ENCODE measurements around the gene MT3.
"Not testable (repeated sequence)": the region's sequence is repeated elsewhere in the genome, so short reads cannot be mapped to it uniquely, and the experiment has no call there.

Gene MT3

GRCh38 chr16:56609463-56609921 is 20.2 kb downstream of the MT3 start:
- Mint-ChIP-seq H3K4me1 (peaks cover 28 to 48% of the 10 kb centered on the region in 2 donors), H3K27ac (peak overlapping the region; percentile 62), H3K4me3 (peak overlapping the region; percentile 85 to 90), H3K27me3 (no peaks in the 10 kb centered on the region), H3K36me3 (no peaks in the 10 kb centered on the region), H3K9me3 (no peaks in the 10 kb centered on the region)
- DNase-seq (peak; percentile 68), ATAC-seq (replicated peaks) (peak; percentile 72 to 73)

GRCh38 chr16:56610017-56610608 is 20.8 kb downstream of the MT3 start:
- DNase-seq = no peak
- Mint-ChIP-seq H3K9me3 (no peaks in the 10 kb centered on the region), H3K4me1 (peaks cover 28 to 48% of the 10 kb centered on the region in 2 donors), H3K4me3 (peak overlapping the region; percentile 85 to 90), H3K36me3 (no peaks in the 10 kb centered on the region), H3K27ac (peak overlapping the region; percentile 82), H3K27me3 (no peaks in the 10 kb centered on the region)
- peak; percentile 22 to 23 for ATAC-seq (replicated peaks)

GRCh38 chr16:56610609-56611111 is 21.3 kb downstream of the MT3 start:
- DNase-seq (no peak), ATAC-seq (replicated peaks) (no peak)
- H3K27me3 Mint-ChIP-seq = peaks cover 0 to 2% of the 10 kb centered on the region in 2 donors
- H3K9me3 Mint-ChIP-seq = no peaks in the 10 kb centered on the region
- H3K36me3 Mint-ChIP-seq = no peaks in the 10 kb centered on the region
- H3K4me1 Mint-ChIP-seq = peaks cover 28 to 48% of the 10 kb centered on the region in 2 donors
- H3K27ac Mint-ChIP-seq = peak overlapping the region; percentile 82
- H3K4me3 Mint-ChIP-seq = peak overlapping the region; percentile 23 to 39

DNA sequence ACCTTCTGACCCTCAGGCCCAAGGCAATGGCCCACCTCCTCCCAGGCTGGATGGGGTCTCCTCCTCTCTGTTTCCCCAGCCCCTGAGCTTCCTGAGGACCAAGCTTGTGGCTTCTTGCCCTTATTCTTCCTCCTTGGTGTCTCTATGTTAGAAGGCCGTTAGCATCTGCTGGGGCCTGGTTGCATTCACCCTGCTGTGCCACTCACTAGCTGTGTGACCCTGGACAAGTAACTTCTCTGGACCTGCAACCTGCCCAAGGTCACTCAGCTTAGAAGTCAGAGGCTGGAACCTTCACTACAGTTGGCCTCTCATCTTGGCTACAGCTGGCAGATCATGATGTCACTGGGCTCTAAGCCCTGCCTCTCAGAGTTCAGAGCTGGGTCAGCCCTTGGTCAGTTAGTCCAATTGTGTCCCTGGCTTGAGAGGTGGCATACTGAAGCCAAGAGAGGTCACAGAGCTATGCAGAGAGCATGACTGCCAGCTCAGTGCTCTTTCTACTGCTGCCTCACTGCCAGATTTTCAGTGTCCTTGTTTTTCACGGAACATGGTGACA is 22.0 kb downstream of the MT3 start:
- Mint-ChIP-seq H3K4me1 (peaks cover 28 to 48% of the 10 kb centered on the region in 2 donors), H3K9me3 (no peaks in the 10 kb centered on the region), H3K27ac (peak overlapping the region; percentile 94), H3K36me3 (no peaks in the 10 kb centered on the region), H3K4me3 (peak overlapping the region; percentile 9 to 23), H3K27me3 (peaks cover 0 to 8% of the 10 kb centered on the region in 2 donors)
- DNase-seq (no peak), ATAC-seq (replicated peaks) (no peak)

- peaks cover 28 to 42% of the 10 kb centered on the region in 2 donors for H3K4me1 Mint-ChIP-seq
- DNase-seq (no peak), ATAC-seq (replicated peaks) (no peak)
- no peaks in the 10 kb centered on the region for H3K9me3 Mint-ChIP-seq
- peaks cover 21 to 31% of the 10 kb centered on the region in 2 donors for H3K27me3 Mint-ChIP-seq
- no peaks in the 10 kb centered on the region for H3K36me3 Mint-ChIP-seq
- H3K27ac Mint-ChIP-seq = no peak overlapping the region
- H3K4me3 Mint-ChIP-seq = no peak overlapping the region
These were observed 24.4 kb downstream of the MT3 start for GRCh38 chr16:56613706-56614105.

DNA sequence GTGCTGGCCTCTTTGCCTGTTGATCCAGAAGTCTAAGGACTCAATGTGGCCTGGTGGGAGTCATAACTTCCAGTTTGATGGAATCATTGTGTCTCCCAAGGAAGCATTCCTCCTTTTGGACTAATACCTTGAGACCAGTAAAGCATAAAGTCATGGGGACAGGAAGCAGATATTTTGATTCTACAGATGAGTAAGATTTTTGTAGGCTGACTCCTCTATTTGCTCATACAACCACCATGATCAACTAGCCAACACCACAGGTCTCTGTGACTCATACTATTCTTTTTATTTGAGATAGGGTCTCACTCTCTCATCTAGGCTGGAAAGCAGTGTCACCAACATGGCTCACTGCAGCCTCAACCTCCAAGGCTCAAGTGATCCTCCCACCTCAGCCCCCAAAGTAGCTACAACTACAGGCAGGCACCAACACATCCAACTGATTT is 25.2 kb downstream of the MT3 start:
- H3K4me1 Mint-ChIP-seq = peaks cover 20 to 33% of the 10 kb centered on the region in 2 donors
- H3K9me3 Mint-ChIP-seq = no peaks in the 10 kb centered on the region
- DNase-seq (no peak), ATAC-seq (replicated peaks) (peak in 1 of 2 donors; percentile 24)
- no peaks in the 10 kb centered on the region for H3K36me3 Mint-ChIP-seq
- no peak overlapping the region for H3K4me3 Mint-ChIP-seq
- no peak overlapping the region for H3K27ac Mint-ChIP-seq
- peaks cover 27 to 40% of the 10 kb centered on the region in 2 donors for H3K27me3 Mint-ChIP-seq

- ATAC-seq (replicated peaks) (no peak), DNase-seq (no peak)
- Mint-ChIP-seq H3K4me3 (no peak overlapping the region), H3K27me3 (peaks cover 33 to 45% of the 10 kb centered on the region in 2 donors), H3K36me3 (no peaks in the 10 kb centered on the region), H3K4me1 (peaks cover 16 to 25% of the 10 kb centered on the region in 2 donors), H3K9me3 (no peaks in the 10 kb centered on the region), H3K27ac (no peak overlapping the region)
These were observed 26.0 kb downstream of the MT3 start for GRCh38 chr16:56615353-56615752.

- Mint-ChIP-seq H3K9me3 (no peaks in the 10 kb centered on the region), H3K36me3 (no peaks in the 10 kb centered on the region), H3K27me3 (peaks cover 41 to 55% of the 10 kb centered on the region in 2 donors), H3K4me3 (peak overlapping the region; percentile 61 to 72), H3K27ac (no peak overlapping the region), H3K4me1 (peaks cover 6 to 13% of the 10 kb centered on the region in 2 donors)
- DNase-seq (no peak), ATAC-seq (replicated peaks) (no peak)
These were observed 27.4 kb downstream of the MT3 start for GRCh38 chr16:56616608-56617211.

GRCh38 chr16:56617212-56618085 is 28.1 kb downstream of the MT3 start:
- no peaks in the 10 kb centered on the region for H3K9me3 Mint-ChIP-seq
- H3K36me3 Mint-ChIP-seq = no peaks in the 10 kb centered on the region
- no peak overlapping the region for H3K27ac Mint-ChIP-seq
- peaks cover 6 to 13% of the 10 kb centered on the region in 2 donors for H3K4me1 Mint-ChIP-seq
- DNase-seq = no peak
- H3K27me3 Mint-ChIP-seq = peaks cover 43 to 62% of the 10 kb centered on the region in 2 donors
- peak overlapping the region; percentile 61 to 72 for H3K4me3 Mint-ChIP-seq
- ATAC-seq (replicated peaks) = peak; percentile 60 to 68

DNA sequence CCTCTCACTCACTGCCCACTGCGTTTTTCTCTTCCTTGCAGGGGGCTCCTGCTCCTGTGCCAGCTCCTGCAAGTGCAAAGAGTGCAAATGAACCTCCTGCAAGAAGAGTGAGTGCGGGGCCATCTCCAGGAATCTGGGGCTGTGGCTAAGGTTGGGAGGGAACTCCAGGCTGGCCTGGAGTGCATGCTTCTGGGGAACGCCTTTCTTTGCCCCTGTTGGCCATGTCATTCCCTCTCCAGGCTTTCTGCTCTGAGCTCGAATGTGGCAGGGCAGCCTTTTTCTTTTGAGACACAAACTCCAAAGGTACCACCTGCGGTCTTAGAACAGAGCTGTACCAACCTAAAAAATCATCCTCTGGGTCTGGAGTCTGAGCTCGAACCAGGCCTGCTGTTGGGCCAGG is 28.8 kb downstream of the MT3 start:
- Mint-ChIP-seq H3K27ac (no peak overlapping the region), H3K36me3 (no peaks in the 10 kb centered on the region), H3K27me3 (peaks cover 49 to 68% of the 10 kb centered on the region in 2 donors), H3K4me3 (no peak overlapping the region), H3K9me3 (no peaks in the 10 kb centered on the region), H3K4me1 (peaks cover 6 to 13% of the 10 kb centered on the region in 2 donors)
- DNase-seq = no peak
- no peak for ATAC-seq (replicated peaks)

DNA sequence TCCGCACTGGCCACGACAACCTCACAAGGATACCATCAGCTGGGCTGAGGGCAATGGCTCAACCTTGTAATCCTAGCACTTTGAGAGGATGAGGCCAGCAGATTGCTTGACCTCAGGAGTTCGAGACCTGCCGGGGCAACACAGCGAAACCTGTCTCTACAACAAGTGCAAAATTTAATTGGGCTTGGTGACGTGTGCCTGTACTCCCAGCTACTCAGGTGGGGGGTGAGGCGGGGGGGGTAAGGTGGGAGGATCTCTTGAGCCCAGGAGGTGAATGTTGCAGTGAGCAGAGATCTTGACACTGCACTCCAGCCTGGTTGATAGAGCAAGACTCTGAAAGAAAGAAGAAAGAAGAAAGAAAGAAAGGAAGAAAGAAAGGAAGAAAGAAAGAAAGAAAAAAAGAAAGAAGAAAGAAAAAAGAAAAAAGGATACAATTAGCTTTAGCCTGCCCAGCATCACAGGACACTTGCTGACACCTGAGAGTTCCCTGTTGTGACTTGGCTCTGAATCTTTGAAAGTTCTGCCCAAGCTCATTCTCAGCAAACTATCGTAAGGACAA is 31.1 kb downstream of the MT3 start:
- no peak for DNase-seq
- no peaks in the 10 kb centered on the region for H3K9me3 Mint-ChIP-seq
- H3K4me3 Mint-ChIP-seq = no peak overlapping the region
- peak overlapping the region; percentile 21 for H3K27ac Mint-ChIP-seq
- peaks cover 11 to 21% of the 10 kb centered on the region in 2 donors for H3K4me1 Mint-ChIP-seq
- no peaks in the 10 kb centered on the region for H3K36me3 Mint-ChIP-seq
- peaks cover 65 to 89% of the 10 kb centered on the region in 2 donors for H3K27me3 Mint-ChIP-seq
- ATAC-seq (replicated peaks) = no peak

DNA sequence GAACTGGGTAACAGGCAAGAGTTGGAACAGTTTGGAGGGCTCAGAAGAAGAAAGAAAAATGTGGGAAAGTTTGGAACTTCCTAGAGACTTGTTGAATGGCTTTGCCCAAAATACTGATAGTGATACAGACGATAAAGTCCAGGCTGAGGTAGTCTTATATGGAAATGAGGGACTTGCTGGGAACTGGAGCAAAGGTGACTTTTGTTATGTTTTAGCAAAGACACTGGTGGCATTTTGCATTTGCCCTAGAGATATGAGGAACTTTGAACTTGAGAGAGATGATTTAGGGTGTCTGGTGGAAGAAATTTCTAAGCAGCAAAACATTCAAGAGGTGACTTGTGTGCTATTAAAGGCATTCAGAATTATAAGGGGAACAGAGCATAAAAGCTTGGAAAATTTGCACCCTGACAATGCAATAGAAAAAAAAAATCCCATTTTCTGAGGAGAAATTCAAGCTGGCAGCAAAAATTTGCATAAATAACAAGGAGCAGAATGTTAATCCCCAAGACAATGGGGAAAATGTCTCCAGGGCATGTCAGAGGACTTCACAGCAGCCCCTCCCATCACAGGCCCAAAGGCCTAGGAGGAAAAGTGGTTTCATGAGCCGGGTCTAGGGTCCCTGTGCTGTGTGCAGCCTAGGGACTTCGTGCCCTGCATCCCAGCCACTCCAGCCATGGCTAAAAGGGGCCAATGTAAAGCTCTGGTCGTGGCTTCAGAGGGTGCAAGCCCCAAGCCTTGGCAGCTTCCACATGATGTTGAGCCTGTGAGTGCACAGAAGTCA is 32.5 kb downstream of the MT3 start:
- H3K36me3 Mint-ChIP-seq; DNase-seq; H3K27ac Mint-ChIP-seq; H3K9me3 Mint-ChIP-seq; ATAC-seq (replicated peaks); H3K4me3 Mint-ChIP-seq: not testable (repeated sequence)
- H3K4me1 Mint-ChIP-seq = peaks cover 14 to 25% of the 10 kb centered on the region in 2 donors
- peaks cover 70 to 90% of the 10 kb centered on the region in 2 donors for H3K27me3 Mint-ChIP-seq

GRCh38 chr16:56623184-56623583 is 33.9 kb downstream of the MT3 start:
- DNase-seq; H3K4me3 Mint-ChIP-seq; ATAC-seq (replicated peaks); H3K9me3 Mint-ChIP-seq; H3K36me3 Mint-ChIP-seq; H3K27ac Mint-ChIP-seq: not testable (repeated sequence)
- Mint-ChIP-seq H3K4me1 (peaks cover 9 to 15% of the 10 kb centered on the region in 2 donors), H3K27me3 (peaks cover 59 to 81% of the 10 kb centered on the region in 2 donors)
